ENCODE results near the gene TRIM49D1. TPM values are rescaled to one million over a fixed set of nuclear protein-coding genes. Genes with fewer than 3 reads are reported as not detected.
"Not testable (repeated sequence)": the region's sequence is repeated elsewhere in the genome, so short reads cannot be mapped to it uniquely, and the experiment has no call there.

The TRIM49D1 gene
- total RNA-seq, result 0.17 TPM in 1 of 2 replicates, not detected in the other

GRCh38 chr11:89922195-89922660, at the start of gene TRIM49D1:
Gene TRIM49D1 (minus strand): TSS chr11:89922245. CDS start chr11:89917710, 4,535 bp downstream.
- DNase-seq, result no peak

- not testable (repeated sequence) for DNase-seq
Measured at GRCh38 chr11:89965737-89966136, 43.7 kb upstream of the TRIM49D1 start, which contains the start of gene TRIM64. Gene TRIM64 (plus strand): TSS chr11:89966037. CDS start chr11:89968504, 2,467 bp downstream.

GRCh38 chr11:89960833-89961232, 38.8 kb upstream of the TRIM49D1 start:
- not testable (repeated sequence) for DNase-seq

- DNase-seq, result not testable (repeated sequence)
Measured at GRCh38 chr11:89923764-89924163, 1.7 kb upstream of the TRIM49D1 start, which contains the start of gene TRIM49D2. Gene TRIM49D2 (plus strand): TSS chr11:89924064. CDS start chr11:89926762, 2,698 bp downstream.

GRCh38 chr11:89900809-89901208, 21.2 kb downstream of the TRIM49D1 start:
- DNase-seq, result not testable (repeated sequence)

- DNase-seq, result not testable (repeated sequence)
Measured at GRCh38 chr11:89893245-89893644, 28.8 kb downstream of the TRIM49D1 start.

- not testable (repeated sequence) for DNase-seq
Measured at GRCh38 chr11:89877511-89877910, 44.5 kb downstream of the TRIM49D1 start.

- not testable (repeated sequence) for DNase-seq
Measured at GRCh38 chr11:89872588-89872987, 49.5 kb downstream of the TRIM49D1 start.

GRCh38 chr11:89865223-89865622, 56.8 kb downstream of the TRIM49D1 start:
- DNase-seq, result not testable (repeated sequence)

- DNase-seq, result peak; percentile 3
Measured at GRCh38 chr11:89863906-89864704, 57.9 kb downstream of the TRIM49D1 start.

Other genes starting within 250 kb of the TRIM49D1 start
- gene TRIM77, start 211.9 kb downstream of the TRIM49D1 start, total RNA-seq, result not detected in 2 replicates
- gene TRIM49, start 113.7 kb downstream of the TRIM49D1 start, total RNA-seq, result under 0.01 TPM in 1 of 2 replicates, not detected in the other
- not detected in 2 replicates for gene TRIM64B, start 43.8 kb downstream of the TRIM49D1 start, total RNA-seq
- not detected in 2 replicates for gene TRIM49D2, start 1.8 kb upstream of the TRIM49D1 start, total RNA-seq
- not detected in 2 replicates for gene TRIM64, start 43.8 kb upstream of the TRIM49D1 start, total RNA-seq
- not detected in 2 replicates for gene TRIM49C, start 108.9 kb upstream of the TRIM49D1 start, total RNA-seq
- not detected in 2 replicates for gene UBTFL1, start 163.7 kb upstream of the TRIM49D1 start, total RNA-seq
- gene NAALAD2, start 212.4 kb upstream of the TRIM49D1 start, total RNA-seq, result 0.33 and 0.68 TPM in 2 replicates

Measured in dermis blood vessel endothelial cell (primary cell).